Parathyroid adenoma (tissue), 2 donors: ENCODE results near the gene JDP2.

ENCODE experiments used
- H2AFZ ChIP-seq: fragments of 300-600 bp; sonication (generic); one replicate; pipeline ENCODE4 v1.7.0; 2017; ENCODE audit warnings: antibody characterized with exemption, mild to moderate bottlenecking
- H3K27ac ChIP-seq: fragments of 300-600 bp; sonication (generic); one replicate; pipeline ENCODE4 v1.7.0; 2017
- H3K27me3 ChIP-seq: fragments of 300-600 bp; sonication (generic); one replicate; pipeline ENCODE4 v1.7.0; 2017; ENCODE audit warnings: low read length; ENCODE audit not compliant: control insufficient read depth, insufficient read depth
- H3K36me3 ChIP-seq: fragments of 300-600 bp; sonication (generic); one replicate; pipeline ENCODE4 v1.7.0; 2017; ENCODE audit warnings: low read length; ENCODE audit not compliant: control insufficient read depth, insufficient read depth
- H3K4me1 ChIP-seq: fragments of 300-600 bp; sonication (generic); one replicate; pipeline ENCODE4 v1.7.0; 2017; ENCODE audit warnings: control low read depth
- H3K4me2 ChIP-seq: fragments of 300-600 bp; sonication (generic); one replicate; pipeline ENCODE4 v1.7.0; 2017; ENCODE audit warnings: low read length
- H3K4me3 ChIP-seq: fragments of 300-600 bp; sonication (generic); one replicate; pipeline ENCODE4 v1.7.0; 2017; ENCODE audit warnings: low read depth, low read length
- H3K79me2 ChIP-seq: fragments of 300-600 bp; sonication (generic); one replicate; pipeline ENCODE4 v1.7.0; 2017; ENCODE audit warnings: control low read depth
- H3K9ac ChIP-seq: fragments of 300-600 bp; sonication (generic); one replicate; pipeline ENCODE4 v1.7.0; 2017; ENCODE audit warnings: mild to moderate bottlenecking
- H3K9me3 ChIP-seq: fragments of 300-600 bp; sonication (generic); one replicate; pipeline ENCODE4 v1.7.0; 2017; ENCODE audit warnings: low read length; ENCODE audit not compliant: control insufficient read depth
- TF ChIP-seq, protein P1 (sequence below): fragments of 300-600 bp; sonication (generic); IDR thresholded peaks from one replicate; pipeline ENCODE4 v1.7.0; 2017; ENCODE audit warnings: antibody characterized with exemption, mild to moderate bottlenecking
- donor health status: primary hyperparathyroidism.

Gene JDP2

DNA sequence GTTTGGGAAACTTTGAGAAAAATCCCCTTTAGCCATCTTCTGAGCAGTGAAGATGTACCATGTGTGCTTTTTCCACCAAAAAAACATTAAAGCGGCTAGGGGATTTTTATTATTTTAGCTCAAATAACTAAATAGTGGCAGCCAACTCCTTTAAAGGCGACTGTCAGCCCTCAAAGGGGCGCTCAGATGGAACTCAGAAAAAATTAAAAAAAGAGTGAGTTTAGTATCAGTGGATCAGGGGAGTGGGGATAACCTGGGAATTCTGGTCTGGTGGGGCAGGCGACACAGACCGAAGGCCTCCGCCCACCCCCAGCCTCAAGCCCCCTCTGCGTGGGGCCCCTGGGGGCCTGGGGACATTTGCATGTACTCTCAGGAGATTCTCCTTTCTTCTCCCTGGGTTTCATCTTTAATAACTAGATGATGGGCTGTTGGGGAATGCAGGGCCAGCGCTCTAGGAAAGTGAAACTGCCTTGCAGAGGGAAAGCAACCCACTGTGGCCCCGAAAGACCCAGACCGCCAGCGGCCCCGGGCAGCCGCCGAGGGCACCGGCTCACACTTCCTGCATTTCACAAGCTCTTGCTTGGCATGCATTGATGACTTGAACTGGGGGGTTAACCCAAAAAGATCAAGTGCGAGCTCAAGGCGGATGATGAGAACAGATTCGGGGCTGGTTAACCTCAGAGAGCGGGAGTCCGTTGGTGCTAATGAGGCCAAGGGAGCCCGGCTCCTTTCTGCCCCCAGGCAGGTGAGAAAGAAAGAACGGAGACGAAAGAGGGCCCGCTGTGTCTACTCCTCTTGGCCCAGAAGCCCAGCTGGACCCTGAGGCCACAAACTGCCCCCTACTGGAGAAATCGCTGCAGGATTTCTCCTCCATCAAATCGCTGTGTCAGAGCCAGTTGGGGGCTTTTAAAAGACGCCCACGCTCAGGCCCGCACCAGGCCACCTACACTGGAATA is 87.1 kb downstream of the JDP2 start:
- Histone ChIP-seq H3K9ac (no peak overlapping the region), H3K4me1 (peaks cover 5% of the 10 kb centered on the region), H3K79me2 (no peaks in the 10 kb centered on the region), H2AFZ (peak overlapping the region; percentile 36), H3K27ac (no peak overlapping the region), H3K27me3 (no peaks in the 10 kb centered on the region), H3K4me2 (no peak overlapping the region), H3K36me3 (no peaks in the 10 kb centered on the region), H3K9me3 (peaks cover 4% of the 10 kb centered on the region), H3K4me3 (no peak overlapping the region)
- TF ChIP-seq, protein P1, sequence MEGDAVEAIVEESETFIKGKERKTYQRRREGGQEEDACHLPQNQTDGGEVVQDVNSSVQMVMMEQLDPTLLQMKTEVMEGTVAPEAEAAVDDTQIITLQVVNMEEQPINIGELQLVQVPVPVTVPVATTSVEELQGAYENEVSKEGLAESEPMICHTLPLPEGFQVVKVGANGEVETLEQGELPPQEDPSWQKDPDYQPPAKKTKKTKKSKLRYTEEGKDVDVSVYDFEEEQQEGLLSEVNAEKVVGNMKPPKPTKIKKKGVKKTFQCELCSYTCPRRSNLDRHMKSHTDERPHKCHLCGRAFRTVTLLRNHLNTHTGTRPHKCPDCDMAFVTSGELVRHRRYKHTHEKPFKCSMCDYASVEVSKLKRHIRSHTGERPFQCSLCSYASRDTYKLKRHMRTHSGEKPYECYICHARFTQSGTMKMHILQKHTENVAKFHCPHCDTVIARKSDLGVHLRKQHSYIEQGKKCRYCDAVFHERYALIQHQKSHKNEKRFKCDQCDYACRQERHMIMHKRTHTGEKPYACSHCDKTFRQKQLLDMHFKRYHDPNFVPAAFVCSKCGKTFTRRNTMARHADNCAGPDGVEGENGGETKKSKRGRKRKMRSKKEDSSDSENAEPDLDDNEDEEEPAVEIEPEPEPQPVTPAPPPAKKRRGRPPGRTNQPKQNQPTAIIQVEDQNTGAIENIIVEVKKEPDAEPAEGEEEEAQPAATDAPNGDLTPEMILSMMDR = no peak

DNA sequence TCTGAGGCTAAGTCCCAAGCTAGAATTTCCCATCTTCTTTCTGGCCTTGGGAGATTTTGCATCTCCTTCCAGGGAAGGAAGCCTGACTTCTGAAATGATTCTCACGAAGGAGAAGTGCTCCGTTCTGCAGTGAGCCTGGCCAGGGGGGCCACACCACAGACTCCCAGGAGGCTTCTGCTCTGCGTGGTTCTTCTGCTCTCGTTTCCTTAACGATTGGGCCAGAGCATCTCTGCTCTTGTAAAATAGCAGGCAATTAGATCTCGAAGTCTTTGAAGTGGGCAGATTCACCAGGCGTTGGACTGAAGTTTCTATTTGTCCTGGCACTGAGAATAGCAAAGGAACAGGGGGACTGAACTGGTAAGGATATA is 87.8 kb downstream of the JDP2 start:
- H2AFZ ChIP-seq = no peak overlapping the region
- TF ChIP-seq, protein P1 = no peak
- no peak overlapping the region for H3K4me2 ChIP-seq
- H3K4me3 ChIP-seq = no peak overlapping the region
- no peaks in the 10 kb centered on the region for H3K36me3 ChIP-seq
- no peaks in the 10 kb centered on the region for H3K27me3 ChIP-seq
- H3K9me3 ChIP-seq = peaks cover 4% of the 10 kb centered on the region
- H3K9ac ChIP-seq = no peak overlapping the region
- H3K27ac ChIP-seq = no peak overlapping the region
- H3K4me1 ChIP-seq = peaks cover 11% of the 10 kb centered on the region
- no peaks in the 10 kb centered on the region for H3K79me2 ChIP-seq

DNA sequence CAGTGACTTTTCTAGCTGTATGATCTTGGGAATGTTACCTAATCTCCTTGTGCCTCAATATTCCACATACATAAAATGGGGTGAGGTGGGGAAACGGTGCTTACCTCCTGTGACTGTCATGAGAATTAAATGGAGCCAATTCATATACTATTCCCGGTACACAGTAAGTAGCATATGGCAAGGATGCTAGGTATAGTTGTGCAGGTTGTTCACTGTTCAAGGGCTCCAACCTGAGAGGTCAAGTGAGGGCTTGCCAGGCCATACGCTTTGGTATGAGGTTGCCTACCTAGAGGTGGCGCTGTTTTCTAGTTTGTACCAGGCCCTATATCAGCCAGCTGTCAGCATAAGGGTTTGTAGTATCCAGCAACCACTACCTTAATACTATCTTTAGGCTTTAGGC is 90.8 kb downstream of the JDP2 start:
- TF ChIP-seq, protein P1 = no peak
- H3K79me2 ChIP-seq = no peaks in the 10 kb centered on the region
- H2AFZ ChIP-seq = no peak overlapping the region
- peaks cover 37% of the 10 kb centered on the region for H3K4me1 ChIP-seq
- no peak overlapping the region for H3K4me2 ChIP-seq
- no peaks in the 10 kb centered on the region for H3K36me3 ChIP-seq
- H3K9me3 ChIP-seq = no peaks in the 10 kb centered on the region
- H3K9ac ChIP-seq = no peak overlapping the region
- H3K4me3 ChIP-seq = no peak overlapping the region
- no peak overlapping the region for H3K27ac ChIP-seq
- H3K27me3 ChIP-seq = no peaks in the 10 kb centered on the region

DNA sequence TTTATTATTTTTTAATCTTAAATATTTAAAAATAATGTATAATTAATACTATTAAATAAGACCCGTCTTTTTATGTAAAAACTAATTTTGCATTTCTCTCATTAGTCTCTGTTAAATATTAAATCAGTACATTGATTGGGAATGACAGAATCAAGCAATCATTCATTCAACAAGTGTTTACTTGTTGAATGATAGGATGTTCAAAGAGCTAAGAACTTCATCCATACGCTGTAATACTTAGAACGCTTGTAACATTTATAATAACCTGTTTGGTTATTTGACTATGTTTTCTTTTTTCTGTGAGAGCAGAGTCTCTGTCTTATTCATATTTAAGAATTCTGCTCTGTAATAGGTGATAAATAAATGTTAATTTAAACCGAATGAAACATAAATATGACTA is 91.6 kb downstream of the JDP2 start:
- TF ChIP-seq, protein P1 = no peak
- H3K36me3 ChIP-seq = no peaks in the 10 kb centered on the region
- no peak overlapping the region for H3K9ac ChIP-seq
- peak overlapping the region; percentile 95 for H3K27ac ChIP-seq
- no peak overlapping the region for H3K4me2 ChIP-seq
- peaks cover 6% of the 10 kb centered on the region for H3K79me2 ChIP-seq
- no peak overlapping the region for H3K4me3 ChIP-seq
- H2AFZ ChIP-seq = no peak overlapping the region
- H3K9me3 ChIP-seq = no peaks in the 10 kb centered on the region
- peaks cover 44% of the 10 kb centered on the region for H3K4me1 ChIP-seq
- no peaks in the 10 kb centered on the region for H3K27me3 ChIP-seq
